ENCODE measurements around the gene KLHL21. TPM values are rescaled to one million over a fixed set of nuclear protein-coding genes. Genes with fewer than 3 reads are reported as not detected.

KLHL21 gene
- total and polyA plus RNA-seq, 9 of the 15 experiments (the other 6 are each of a cell fraction or from before 2014, with no cell fraction given), result 2.1 to 42.1 (median 17.5) TPM

DNA sequence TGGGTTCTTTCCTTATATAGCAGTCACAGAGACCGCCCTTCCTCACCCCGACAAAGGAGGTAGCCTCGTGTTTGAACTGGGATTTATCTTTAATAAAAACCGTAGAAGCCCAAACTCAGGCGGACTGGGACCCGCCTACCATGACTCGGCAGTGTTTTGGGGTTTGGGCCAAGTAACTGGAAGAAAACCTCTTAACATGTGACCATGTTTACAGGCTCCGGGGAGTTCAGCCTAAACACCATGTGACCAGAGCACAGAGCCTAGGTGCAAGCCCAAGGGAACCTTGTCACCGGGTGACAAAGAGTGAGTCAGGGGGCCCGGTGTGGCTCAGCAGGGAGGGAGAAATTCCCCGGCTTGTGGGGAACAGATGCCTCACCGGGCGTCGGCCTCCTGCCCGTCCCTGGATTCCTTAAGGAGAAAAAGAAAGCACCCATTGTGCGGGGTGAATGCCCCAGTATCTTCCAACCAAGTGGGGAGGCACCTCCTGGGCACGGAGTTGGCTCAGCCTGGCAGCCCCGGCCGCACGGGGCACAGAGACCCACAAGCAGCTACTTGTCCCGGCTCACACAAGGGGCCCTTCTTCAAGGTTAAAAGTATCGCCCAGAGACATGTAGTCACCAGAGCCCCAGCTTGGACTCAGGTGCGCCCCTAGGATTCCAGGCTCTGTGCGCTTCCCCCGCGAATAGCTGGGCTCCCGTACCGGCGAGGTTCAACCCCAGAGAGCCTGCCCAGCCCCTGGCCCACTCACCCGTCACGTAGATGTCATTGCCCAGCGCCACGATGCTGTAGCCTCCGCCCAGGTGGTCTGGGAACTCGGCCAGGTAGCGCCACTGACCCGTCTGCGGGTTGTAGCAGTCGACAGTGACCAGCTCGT lies 1.4 kb downstream of the KLHL21 start (continued):
- TF ChIP-seq, protein P1, sequence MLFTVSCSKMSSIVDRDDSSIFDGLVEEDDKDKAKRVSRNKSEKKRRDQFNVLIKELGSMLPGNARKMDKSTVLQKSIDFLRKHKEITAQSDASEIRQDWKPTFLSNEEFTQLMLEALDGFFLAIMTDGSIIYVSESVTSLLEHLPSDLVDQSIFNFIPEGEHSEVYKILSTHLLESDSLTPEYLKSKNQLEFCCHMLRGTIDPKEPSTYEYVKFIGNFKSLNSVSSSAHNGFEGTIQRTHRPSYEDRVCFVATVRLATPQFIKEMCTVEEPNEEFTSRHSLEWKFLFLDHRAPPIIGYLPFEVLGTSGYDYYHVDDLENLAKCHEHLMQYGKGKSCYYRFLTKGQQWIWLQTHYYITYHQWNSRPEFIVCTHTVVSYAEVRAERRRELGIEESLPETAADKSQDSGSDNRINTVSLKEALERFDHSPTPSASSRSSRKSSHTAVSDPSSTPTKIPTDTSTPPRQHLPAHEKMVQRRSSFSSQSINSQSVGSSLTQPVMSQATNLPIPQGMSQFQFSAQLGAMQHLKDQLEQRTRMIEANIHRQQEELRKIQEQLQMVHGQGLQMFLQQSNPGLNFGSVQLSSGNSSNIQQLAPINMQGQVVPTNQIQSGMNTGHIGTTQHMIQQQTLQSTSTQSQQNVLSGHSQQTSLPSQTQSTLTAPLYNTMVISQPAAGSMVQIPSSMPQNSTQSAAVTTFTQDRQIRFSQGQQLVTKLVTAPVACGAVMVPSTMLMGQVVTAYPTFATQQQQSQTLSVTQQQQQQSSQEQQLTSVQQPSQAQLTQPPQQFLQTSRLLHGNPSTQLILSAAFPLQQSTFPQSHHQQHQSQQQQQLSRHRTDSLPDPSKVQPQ (CRISPR knock-in tag; IDR thresholded peaks at IDR 0.05; ENCODE audit: borderline replicate concordance), result no peak
- TF ChIP-seq, protein P2, sequence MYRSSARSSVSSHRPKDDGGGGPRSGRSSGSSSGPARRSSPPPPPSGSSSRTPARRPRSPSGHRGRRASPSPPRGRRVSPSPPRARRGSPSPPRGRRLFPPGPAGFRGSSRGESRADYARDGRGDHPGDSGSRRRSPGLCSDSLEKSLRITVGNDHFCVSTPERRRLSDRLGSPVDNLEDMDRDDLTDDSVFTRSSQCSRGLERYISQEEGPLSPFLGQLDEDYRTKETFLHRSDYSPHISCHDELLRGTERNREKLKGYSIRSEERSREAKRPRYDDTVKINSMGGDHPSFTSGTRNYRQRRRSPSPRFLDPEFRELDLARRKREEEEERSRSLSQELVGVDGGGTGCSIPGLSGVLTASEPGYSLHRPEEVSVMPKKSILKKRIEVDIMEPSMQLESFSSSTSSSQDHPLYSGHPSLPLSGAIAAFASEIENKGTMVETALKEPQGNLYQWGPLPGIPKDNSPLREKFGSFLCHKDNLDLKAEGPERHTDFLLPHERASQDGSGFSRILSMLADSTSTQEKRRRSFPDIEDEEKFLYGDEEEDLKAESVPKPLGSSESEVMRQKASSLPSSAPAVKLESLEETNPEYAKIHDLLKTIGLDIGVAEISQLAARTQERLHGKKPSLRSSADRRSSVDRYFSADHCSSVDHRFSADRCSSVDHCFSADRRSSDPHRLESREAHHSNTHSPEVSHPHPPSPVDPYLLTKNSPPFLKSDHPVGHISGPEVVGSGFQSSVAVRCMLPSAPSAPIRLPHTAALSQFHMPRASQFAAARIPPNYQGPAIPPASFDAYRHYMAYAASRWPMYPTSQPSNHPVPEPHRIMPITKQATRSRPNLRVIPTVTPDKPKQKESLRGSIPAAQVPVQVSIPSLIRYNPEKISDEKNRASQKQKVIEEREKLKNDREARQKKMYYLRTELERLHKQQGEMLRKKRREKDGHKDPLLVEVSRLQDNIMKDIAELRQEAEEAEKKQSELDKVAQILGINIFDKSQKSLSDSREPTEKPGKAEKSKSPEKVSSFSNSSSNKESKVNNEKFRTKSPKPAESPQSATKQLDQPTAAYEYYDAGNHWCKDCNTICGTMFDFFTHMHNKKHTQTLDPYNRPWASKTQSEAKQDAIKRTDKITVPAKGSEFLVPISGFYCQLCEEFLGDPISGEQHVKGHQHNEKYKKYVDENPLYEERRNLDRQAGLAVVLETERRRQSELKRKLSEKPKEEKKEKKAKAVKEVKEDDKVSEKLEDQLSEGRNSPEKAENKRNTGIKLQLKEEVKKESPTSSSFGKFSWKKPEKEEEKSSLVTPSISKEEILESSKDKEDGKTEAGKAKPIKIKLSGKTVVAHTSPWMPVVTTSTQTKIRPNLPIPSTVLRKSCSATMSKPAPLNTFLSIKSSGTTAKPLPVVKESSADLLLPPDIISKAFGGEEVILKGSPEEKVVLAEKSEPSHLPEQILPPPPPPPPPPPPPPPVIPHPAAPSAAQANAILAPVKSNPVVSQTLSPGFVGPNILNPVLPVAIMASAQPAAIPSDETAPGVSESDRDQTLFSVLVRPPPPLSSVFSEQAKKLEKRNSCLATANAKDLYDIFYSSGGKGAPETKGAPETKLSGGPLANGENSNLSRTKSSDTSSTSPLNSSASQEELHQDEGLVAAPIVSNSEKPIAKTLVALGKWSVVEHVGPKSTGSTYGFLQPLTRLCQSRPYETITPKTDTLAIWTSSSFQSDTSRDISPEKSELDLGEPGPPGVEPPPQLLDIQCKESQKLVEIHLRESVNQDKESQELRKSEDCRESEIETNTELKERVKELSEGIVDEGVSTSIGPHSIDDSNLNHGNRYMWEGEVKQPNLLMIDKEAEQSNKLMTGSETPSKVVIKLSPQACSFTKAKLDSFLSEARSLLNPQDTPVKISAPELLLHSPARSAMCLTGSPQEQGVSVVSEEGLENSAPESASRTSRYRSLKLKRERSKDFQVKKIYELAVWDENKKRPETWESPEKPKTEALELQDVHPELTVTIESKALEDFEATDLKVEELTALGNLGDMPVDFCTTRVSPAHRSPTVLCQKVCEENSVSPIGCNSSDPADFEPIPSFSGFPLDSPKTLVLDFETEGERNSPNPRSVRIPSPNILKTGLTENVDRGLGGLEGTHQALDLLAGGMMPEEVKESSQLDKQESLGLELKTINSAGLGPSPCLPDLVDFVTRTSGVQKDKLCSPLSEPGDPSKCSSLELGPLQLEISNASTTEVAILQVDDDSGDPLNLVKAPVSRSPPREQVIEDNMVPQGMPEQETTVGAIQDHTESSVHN (IDR thresholded peaks at IDR 0.05; ENCODE audit: borderline replicate concordance in 1 of 2, low read depth in 1 of 2), result peak in 1 of 2 experiments; percentile 55; a peak in 1 of 4 replicates
- TF ChIP-seq FOXJ2 (tag; IDR thresholded peaks at IDR 0.05), result peak; percentile 96
- TF ChIP-seq, protein P3, sequence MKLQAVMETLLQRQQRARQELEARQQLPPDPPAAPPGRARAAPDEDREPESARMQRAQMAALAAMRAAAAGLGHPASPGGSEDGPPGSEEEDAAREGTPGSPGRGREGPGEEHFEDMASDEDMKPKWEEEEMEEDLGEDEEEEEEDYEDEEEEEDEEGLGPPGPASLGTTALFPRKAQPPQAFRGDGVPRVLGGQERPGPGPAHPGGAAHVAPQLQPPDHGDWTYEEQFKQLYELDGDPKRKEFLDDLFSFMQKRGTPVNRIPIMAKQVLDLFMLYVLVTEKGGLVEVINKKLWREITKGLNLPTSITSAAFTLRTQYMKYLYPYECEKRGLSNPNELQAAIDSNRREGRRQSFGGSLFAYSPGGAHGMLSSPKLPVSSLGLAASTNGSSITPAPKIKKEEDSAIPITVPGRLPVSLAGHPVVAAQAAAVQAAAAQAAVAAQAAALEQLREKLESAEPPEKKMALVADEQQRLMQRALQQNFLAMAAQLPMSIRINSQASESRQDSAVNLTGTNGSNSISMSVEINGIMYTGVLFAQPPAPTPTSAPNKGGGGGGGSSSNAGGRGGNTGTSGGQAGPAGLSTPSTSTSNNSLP (IDR thresholded peaks at IDR 0.05; ENCODE audit: borderline replicate concordance, low read depth, low read length), result peak; percentile 43; the same call in 1 of the 2 replicates
- TF ChIP-seq, protein P4, sequence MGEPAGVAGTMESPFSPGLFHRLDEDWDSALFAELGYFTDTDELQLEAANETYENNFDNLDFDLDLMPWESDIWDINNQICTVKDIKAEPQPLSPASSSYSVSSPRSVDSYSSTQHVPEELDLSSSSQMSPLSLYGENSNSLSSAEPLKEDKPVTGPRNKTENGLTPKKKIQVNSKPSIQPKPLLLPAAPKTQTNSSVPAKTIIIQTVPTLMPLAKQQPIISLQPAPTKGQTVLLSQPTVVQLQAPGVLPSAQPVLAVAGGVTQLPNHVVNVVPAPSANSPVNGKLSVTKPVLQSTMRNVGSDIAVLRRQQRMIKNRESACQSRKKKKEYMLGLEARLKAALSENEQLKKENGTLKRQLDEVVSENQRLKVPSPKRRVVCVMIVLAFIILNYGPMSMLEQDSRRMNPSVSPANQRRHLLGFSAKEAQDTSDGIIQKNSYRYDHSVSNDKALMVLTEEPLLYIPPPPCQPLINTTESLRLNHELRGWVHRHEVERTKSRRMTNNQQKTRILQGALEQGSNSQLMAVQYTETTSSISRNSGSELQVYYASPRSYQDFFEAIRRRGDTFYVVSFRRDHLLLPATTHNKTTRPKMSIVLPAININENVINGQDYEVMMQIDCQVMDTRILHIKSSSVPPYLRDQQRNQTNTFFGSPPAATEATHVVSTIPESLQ (CRISPR knock-in tag; IDR thresholded peaks at IDR 0.05), result no peak
- no peak for TF ChIP-seq XRCC4 (IDR thresholded peaks at IDR 0.05; ENCODE audit: extremely low read depth, insufficient read depth, insufficient read length)
- peak; percentile 60 for TF ChIP-seq CBFA2T2 (conservative IDR thresholded peaks at IDR 0.05)
- TF ChIP-seq NCOR1 (IDR thresholded peaks at IDR 0.05), result no peak
- no peak for TF ChIP-seq ELF1 (tag; IDR thresholded peaks at IDR 0.05)
- TF ChIP-seq ATF1 (CRISPR knock-in tag; IDR thresholded peaks at IDR 0.05), result 0 out of 2 replicates have a peak, but pooled peaks have one; percentile 28
- TF ChIP-seq ATF1 (tag; IDR thresholded peaks at IDR 0.05), result peak; percentile 22
